SH-SY5Y (cell line): ENCODE results near the gene GPR176.

Source experiments
- GATA2 ChIP-seq: IDR thresholded peaks from 2 replicates; pipeline ENCODE4 v1.6.1; 2011; ENCODE audit warnings: mild to moderate bottlenecking, low read depth, low read length
- GATA3 ChIP-seq: IDR thresholded peaks from 2 replicates; pipeline ENCODE4 v1.6.1; 2011; ENCODE audit warnings: low read depth, mild to moderate bottlenecking, low read length, moderate library complexity

DNA sequence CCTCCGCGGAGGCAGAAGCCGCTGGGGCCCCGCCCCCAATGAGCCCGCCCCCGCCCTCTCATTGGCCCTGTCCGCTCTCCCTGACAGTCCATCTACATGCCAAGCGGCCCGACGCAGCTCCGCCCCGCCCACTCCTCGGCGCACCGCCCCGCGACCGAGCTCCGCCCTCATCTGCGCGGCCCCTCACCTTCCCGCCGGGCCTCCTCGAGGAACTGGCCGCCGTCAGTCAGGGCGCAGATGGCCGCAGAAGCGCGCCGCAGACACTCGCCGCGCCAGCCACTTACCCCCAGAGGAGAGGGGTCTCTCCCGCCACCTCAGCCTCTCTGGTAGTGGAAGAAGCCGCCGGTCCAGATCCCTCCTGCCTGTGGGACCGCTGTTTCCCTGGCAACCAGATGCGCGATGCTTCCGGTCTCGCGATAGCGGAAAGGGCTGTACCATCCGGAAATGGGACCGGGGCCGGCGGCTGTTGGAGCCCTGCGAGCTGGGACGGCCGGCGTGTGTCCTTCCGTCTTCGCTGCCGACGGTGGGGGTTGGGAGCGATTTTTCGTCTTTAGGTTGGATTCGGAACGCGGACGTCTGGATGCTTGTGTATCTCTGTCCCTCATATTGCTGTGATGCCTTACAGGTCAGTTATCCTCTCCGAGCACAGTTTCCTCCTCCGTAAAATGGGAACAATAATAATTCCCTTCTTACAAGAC, 137.5 kb downstream of the GPR176 start, which contains the start of gene FSIP1:
- TF ChIP-seq GATA2 (no peak), GATA3 (no peak)
